HepG2 (cell line): ENCODE data around the gene PODN. TPM values are rescaled to one million over a fixed set of nuclear protein-coding genes. Genes with fewer than 3 reads are reported as not detected.

Source experiments
- ARHGAP35 ChIP-seq: sonication (generic); formaldehyde crosslinking; IDR thresholded peaks from 2 replicates; pipeline ENCODE4 v1.9.0; 2022; ENCODE audit warnings: mild to moderate bottlenecking, inconsistent platforms, moderate library complexity, missing genetic modification reagents, borderline replicate concordance
- DPF2 ChIP-seq: sonication (generic); formaldehyde crosslinking; IDR thresholded peaks from 2 replicates; pipeline ENCODE4 v1.4.0; 2020; ENCODE audit warnings: mild to moderate bottlenecking, low read depth, missing genetic modification reagents, borderline replicate concordance
- HNRNPL ChIP-seq: fragments of 200-400 bp; formaldehyde crosslinking; IDR thresholded peaks from 2 replicates; pipeline ENCODE4 v1.6.1; 2017; ENCODE audit warnings: mild to moderate bottlenecking, low read depth, low read length
- IKZF1 ChIP-seq: fragments of 450-650 bp; IDR thresholded peaks from 2 replicates; pipeline ENCODE4 v1.7.1; 2016
- MAF1 ChIP-seq: sonication (generic); formaldehyde crosslinking; IDR thresholded peaks from 2 replicates; pipeline ENCODE4 v1.5.0; 2020; ENCODE audit warnings: missing genetic modification reagents, borderline replicate concordance
- MATR3 ChIP-seq: sonication (generic); formaldehyde crosslinking; IDR thresholded peaks from 2 replicates; pipeline ENCODE4 v1.4.0; 2020; ENCODE audit warnings: missing genetic modification reagents
- PBX2 ChIP-seq: IDR thresholded peaks from 2 replicates; pipeline ENCODE4 v1.6.1; 2016; ENCODE audit warnings: control low read depth
- SRY ChIP-seq: sonication (generic); formaldehyde crosslinking; IDR thresholded peaks from 2 replicates; pipeline ENCODE4 v1.8.0; 2022; ENCODE audit warnings: mild to moderate bottlenecking, missing genetic modification reagents
- TCF7L2 ChIP-seq: IDR thresholded peaks from 2 replicates; pipeline ENCODE4 v1.6.1; 2011; ENCODE audit warnings: mild to moderate bottlenecking, low read depth, low read length, moderate library complexity
- TEAD3 ChIP-seq: optimal IDR thresholded peaks from 2 replicates; pipeline ENCODE3; 2016; ENCODE audit warnings: borderline replicate concordance
- TP53 ChIP-seq: sonication (generic); formaldehyde crosslinking; conservative IDR thresholded peaks from 2 replicates; pipeline ENCODE4 v1.4.0; 2020; ENCODE audit warnings: missing genetic modification reagents
- ZBTB20 ChIP-seq: sonication (generic); formaldehyde crosslinking; IDR thresholded peaks from 2 replicates; pipeline ENCODE4 v1.8.1; 2023; ENCODE audit warnings: missing genetic modification reagents, low read depth, mild to moderate bottlenecking, borderline replicate concordance
- ZFX ChIP-seq: sonication (generic); formaldehyde crosslinking; IDR thresholded peaks from 2 replicates; pipeline ENCODE4 v1.4.0; 2020; ENCODE audit warnings: mild to moderate bottlenecking, low read depth, missing genetic modification reagents, moderate library complexity
- ZKSCAN5 ChIP-seq: sonication (generic); formaldehyde crosslinking; IDR thresholded peaks from 2 replicates; pipeline ENCODE4 v1.5.1; 2020; ENCODE audit warnings: mild to moderate bottlenecking, missing genetic modification reagents
- ZNF543 ChIP-seq: sonication (generic); formaldehyde crosslinking; IDR thresholded peaks from 2 replicates; pipeline ENCODE4 v1.4.0; 2020; ENCODE audit warnings: mild to moderate bottlenecking, missing genetic modification reagents
- ZNF615 ChIP-seq: sonication (generic); formaldehyde crosslinking; IDR thresholded peaks from 2 replicates; pipeline ENCODE4 v1.5.0; 2020; ENCODE audit warnings: mild to moderate bottlenecking, missing genetic modification reagents, borderline replicate concordance
- ZNF747 ChIP-seq: sonication (generic); formaldehyde crosslinking; IDR thresholded peaks from 2 replicates; pipeline ENCODE4 v1.8.1; 2023; ENCODE audit warnings: missing genetic modification reagents, mild to moderate bottlenecking, borderline replicate concordance
- ZNF772 ChIP-seq: sonication (generic); formaldehyde crosslinking; IDR thresholded peaks from 2 replicates; pipeline ENCODE4 v1.5.0; 2020; ENCODE audit warnings: mild to moderate bottlenecking, missing genetic modification reagents
- ZNF777 ChIP-seq: sonication (generic); formaldehyde crosslinking; IDR thresholded peaks from 2 replicates; pipeline ENCODE4 v1.4.0; 2020; ENCODE audit warnings: missing genetic modification reagents
- ZNF790 ChIP-seq: sonication (generic); formaldehyde crosslinking; IDR thresholded peaks from 2 replicates; pipeline ENCODE4 v1.8.0; 2022; ENCODE audit warnings: missing genetic modification reagents, mild to moderate bottlenecking, borderline replicate concordance
- ZSCAN31 ChIP-seq: sonication (generic); formaldehyde crosslinking; IDR thresholded peaks from 2 replicates; pipeline ENCODE4 v1.5.0; 2020; ENCODE audit warnings: low read depth, mild to moderate bottlenecking, missing genetic modification reagents
- polyA plus RNA-seq, 8 experiments: library from polyadenylated mRNA; depleted of rRNA in 3 of 8; stranded (reverse) in 7 of 8; unstranded in 1 of 8; fragments of >200 nt; fragmentation: Illumina TruSeq in 4 of 8; extraction: Trizol in 4 of 8; gene quantifications; 2 replicates each; pipeline versions ENCODE4 v1.2.1 to v1.2.3, GENCODE V29; 2011 to 2016; ENCODE audit warnings: low read depth in 4 of 8, missing spikeins in 1 of 8, mixed read lengths in 1 of 8; ENCODE audit not compliant: insufficient read depth in 1 of 8
- total RNA-seq, 5 experiments: library from RNA; depleted of rRNA; stranded (reverse); fragments of >200 nt; fragmentation: Illumina TruSeq; extraction: Trizol; gene quantifications; 2 replicates each; pipeline ENCODE4 v1.2.3, GENCODE V29; 2016; ENCODE audit warnings: low read depth in 1 of 5
- TF ChIP-seq, protein P1 (sequence below): sonication (generic); formaldehyde crosslinking; IDR thresholded peaks from 2 replicates; pipeline ENCODE4 v1.5.1; 2020; ENCODE audit warnings: mild to moderate bottlenecking, missing genetic modification reagents, moderate library complexity
- TF ChIP-seq, protein P2 (sequence below): sonication (generic); formaldehyde crosslinking; conservative IDR thresholded peaks from 2 replicates; pipeline ENCODE4 v1.4.0; 2020; ENCODE audit warnings: missing genetic modification reagents
- TF ChIP-seq, protein P3 (sequence below): sonication (generic); formaldehyde crosslinking; IDR thresholded peaks from 2 replicates; pipeline ENCODE4 v1.5.1; 2020; ENCODE audit warnings: missing genetic modification reagents, mild to moderate bottlenecking, borderline replicate concordance

Gene PODN
- total and polyA plus RNA-seq, 2 of the 13 experiments (the other 11 are each of a cell fraction or from before 2014, with no cell fraction given): 0.13 TPM; not detected in 1

DNA sequence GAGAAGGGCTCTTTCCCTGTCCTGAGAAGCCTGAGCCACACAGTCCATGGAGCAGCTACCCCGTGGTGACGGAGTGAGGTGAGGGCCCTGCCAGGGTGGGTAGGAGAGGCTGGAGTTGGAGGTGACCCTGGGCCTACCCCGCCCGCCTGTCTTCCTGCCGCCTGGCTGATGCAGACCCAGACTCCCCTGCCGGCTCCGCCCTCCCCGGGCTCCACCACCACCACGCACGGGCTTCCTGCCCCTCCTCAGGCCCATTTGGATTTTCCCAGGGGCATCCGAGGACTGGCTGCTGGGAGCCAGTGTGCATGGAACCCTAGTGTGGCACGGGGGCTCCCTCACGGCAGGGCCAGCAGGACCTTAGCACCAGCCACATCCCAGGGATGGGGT lies 32.5 kb downstream of the PODN start (continued):
- TF ChIP-seq, protein P1, sequence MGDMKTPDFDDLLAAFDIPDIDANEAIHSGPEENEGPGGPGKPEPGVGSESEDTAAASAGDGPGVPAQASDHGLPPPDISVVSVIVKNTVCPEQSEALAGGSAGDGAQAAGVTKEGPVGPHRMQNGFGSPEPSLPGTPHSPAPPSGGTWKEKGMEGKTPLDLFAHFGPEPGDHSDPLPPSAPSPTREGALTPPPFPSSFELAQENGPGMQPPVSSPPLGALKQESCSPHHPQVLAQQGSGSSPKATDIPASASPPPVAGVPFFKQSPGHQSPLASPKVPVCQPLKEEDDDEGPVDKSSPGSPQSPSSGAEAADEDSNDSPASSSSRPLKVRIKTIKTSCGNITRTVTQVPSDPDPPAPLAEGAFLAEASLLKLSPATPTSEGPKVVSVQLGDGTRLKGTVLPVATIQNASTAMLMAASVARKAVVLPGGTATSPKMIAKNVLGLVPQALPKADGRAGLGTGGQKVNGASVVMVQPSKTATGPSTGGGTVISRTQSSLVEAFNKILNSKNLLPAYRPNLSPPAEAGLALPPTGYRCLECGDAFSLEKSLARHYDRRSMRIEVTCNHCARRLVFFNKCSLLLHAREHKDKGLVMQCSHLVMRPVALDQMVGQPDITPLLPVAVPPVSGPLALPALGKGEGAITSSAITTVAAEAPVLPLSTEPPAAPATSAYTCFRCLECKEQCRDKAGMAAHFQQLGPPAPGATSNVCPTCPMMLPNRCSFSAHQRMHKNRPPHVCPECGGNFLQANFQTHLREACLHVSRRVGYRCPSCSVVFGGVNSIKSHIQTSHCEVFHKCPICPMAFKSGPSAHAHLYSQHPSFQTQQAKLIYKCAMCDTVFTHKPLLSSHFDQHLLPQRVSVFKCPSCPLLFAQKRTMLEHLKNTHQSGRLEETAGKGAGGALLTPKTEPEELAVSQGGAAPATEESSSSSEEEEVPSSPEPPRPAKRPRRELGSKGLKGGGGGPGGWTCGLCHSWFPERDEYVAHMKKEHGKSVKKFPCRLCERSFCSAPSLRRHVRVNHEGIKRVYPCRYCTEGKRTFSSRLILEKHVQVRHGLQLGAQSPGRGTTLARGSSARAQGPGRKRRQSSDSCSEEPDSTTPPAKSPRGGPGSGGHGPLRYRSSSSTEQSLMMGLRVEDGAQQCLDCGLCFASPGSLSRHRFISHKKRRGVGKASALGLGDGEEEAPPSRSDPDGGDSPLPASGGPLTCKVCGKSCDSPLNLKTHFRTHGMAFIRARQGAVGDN (CRISPR knock-in tag): peak; percentile 65
- TF ChIP-seq PBX2 (CRISPR knock-in tag) (no peak), TEAD3 (CRISPR knock-in tag) (peak; percentile 2), ZNF777 (CRISPR knock-in tag) (no peak), SRY (CRISPR knock-in tag) (no peak), TCF7L2 (no peak), MAF1 (CRISPR knock-in tag) (no peak), ZKSCAN5 (CRISPR knock-in tag) (0 out of 2 replicates have a peak, but pooled peaks have one; percentile 35), ZFX (peak; percentile 51; the same call in 1 of the 2 replicates), ZNF747 (CRISPR knock-in tag) (no peak), IKZF1 (no peak), ZNF543 (no peak), TP53 (CRISPR knock-in tag) (no peak), ZNF772 (CRISPR knock-in tag) (no peak), ZBTB20 (CRISPR knock-in tag) (no peak), ARHGAP35 (CRISPR knock-in tag) (no peak), ZNF790 (CRISPR knock-in tag) (no peak), ZSCAN31 (CRISPR knock-in tag) (no peak), HNRNPL (0 out of 2 replicates have a peak, but pooled peaks have one; percentile 44), DPF2 (CRISPR knock-in tag) (no peak), MATR3 (no peak), ZNF615 (no peak)
- TF ChIP-seq, protein P2, sequence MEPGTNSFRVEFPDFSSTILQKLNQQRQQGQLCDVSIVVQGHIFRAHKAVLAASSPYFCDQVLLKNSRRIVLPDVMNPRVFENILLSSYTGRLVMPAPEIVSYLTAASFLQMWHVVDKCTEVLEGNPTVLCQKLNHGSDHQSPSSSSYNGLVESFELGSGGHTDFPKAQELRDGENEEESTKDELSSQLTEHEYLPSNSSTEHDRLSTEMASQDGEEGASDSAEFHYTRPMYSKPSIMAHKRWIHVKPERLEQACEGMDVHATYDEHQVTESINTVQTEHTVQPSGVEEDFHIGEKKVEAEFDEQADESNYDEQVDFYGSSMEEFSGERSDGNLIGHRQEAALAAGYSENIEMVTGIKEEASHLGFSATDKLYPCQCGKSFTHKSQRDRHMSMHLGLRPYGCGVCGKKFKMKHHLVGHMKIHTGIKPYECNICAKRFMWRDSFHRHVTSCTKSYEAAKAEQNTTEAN (CRISPR knock-in tag): no peak
- TF ChIP-seq, protein P3, sequence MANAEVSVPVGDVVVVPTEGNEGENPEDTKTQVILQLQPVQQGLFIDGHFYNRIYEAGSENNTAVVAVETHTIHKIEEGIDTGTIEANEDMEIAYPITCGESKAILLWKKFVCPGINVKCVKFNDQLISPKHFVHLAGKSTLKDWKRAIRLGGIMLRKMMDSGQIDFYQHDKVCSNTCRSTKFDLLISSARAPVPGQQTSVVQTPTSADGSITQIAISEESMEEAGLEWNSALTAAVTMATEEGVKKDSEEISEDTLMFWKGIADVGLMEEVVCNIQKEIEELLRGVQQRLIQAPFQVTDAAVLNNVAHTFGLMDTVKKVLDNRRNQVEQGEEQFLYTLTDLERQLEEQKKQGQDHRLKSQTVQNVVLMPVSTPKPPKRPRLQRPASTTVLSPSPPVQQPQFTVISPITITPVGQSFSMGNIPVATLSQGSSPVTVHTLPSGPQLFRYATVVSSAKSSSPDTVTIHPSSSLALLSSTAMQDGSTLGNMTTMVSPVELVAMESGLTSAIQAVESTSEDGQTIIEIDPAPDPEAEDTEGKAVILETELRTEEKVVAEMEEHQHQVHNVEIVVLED: no peak
